HG03460 (cell line): Measurements from ENCODE around the gene LRRC63.
"Not testable (repeated sequence)": the region's sequence is repeated elsewhere in the genome, so short reads cannot be mapped to it uniquely, and the experiment has no call there.

Experiments
- ATAC-seq: cut with Tn5 transposase; IDR thresholded peaks from one replicate; pipeline ENCODE4 v1.9.1; 2021; ENCODE audit not compliant: unreplicated experiment

Gene LRRC63

DNA sequence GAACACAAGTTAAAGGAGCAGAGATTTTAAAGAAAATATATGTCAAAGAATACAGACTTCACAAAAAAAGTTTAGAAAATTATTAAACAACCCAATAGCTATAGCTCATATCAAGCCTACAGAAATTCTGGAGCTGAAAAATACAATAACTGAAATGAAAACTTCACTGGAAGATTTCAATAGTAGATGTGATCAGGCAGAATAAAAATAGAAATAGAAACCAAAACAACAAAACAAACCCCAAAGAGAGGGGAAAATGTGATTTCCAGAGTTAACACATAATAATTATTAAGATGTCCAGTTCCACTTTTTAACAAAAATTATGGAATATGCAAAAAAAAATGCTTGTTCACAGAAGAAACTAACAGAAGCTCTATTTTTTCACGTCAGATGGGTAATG, 23.6 kb downstream of the LRRC63 start:
- ATAC-seq, result no peak

DNA sequence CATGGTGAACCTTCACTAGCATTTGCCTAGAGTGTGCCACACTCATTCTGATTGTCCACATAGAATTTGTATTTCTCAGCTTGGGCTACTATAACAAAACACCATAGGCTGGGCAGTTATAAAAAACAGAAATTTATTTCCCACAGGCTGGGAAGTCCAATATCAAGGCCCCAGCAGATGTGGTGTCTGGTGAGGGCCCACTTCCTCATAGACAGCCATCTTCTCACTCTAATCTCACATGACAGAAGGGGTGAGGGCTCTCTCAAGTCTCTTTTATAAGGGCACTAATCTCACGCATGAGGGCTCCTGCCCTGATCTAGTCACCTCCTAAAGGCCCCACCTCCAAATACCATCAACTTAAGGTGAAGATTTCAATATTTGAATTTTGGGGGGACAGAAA, 53.6 kb downstream of the LRRC63 start:
- no peak for ATAC-seq

DNA sequence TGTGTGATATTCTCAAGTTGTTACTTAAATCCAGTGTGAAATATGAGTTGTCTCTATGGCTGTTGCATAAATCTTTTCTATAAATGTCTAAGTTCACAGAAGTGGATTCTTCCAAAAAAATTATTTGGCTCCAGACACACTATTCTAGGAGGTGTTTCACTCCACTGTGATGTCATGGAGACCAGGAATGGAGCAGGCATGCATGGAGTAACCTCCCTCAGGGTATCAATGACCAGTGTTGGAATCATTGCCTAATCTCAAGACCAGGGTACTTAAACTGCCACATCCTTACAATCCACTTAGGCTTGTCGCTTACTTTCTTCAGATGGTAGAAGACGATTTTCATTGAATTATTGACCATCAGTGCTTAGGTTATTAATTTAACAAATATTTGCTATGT, 55.4 kb downstream of the LRRC63 start:
- no peak for ATAC-seq

DNA sequence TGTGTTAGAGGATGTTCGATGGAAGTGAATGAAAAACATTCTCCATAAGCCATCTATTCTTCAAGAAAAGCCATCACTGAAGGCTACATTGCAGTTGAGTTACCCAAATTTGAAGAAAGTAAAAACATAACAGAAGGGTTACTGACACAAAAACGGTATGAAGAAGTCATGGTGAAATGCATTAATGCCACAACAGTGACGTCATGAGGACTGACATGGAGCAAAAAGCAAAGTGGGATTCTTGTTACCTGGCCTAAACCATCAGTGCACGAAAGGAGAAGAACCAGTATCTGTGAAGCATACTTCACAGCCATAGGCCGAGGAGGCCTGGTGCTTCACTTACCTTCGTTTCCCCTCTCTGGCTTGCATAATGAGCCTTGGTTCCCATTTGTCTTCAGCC, 58.7 kb downstream of the LRRC63 start:
- ATAC-seq, result no peak

DNA sequence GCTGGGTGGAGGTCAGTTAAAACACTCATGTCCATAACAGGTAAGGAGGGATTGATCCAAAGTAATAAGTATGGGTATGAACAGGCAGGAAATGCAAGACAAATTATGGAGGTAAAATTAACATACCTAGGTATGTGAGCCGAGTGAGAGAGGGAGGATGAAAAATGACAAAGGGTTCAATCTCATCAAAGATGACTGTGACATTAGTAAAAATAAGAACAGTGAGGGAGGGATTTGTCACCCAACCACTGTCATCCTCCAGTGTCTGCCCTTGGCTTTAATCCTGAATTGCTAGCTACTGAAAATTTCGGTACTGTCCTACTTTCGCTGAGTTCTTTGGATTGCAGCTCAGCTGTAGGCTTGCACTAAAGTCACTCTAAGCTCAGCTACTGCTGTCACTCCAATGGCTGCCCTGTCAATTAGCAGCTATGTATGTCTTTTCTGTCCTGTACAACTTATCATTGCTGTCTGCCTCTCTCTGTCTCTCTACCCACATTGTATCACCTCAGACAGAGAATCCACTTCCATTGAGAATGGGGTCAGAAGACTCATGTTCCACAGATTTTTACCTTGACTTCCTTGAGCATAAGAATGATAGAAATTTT, 62.5 kb downstream of the LRRC63 start:
- ATAC-seq, result no peak

DNA sequence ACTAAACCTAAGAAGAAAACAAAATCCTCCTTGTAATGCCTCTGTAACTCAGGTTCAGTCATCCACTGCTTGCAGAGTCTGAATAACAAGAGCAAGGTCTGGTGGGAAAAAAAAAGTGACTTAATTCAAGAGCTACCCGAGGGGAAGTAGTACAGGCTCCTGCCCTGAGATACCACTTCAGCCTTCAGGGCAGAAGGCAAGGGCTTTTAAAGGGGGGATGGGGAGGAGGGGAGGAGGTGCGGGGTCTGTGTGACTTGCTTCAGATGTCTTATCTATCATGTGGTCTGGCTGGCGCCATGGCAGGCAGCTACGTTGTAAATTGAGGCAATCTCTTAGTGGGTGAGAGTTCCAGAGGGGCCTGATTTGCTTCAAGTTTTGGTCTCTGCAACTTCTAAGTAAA, 66.7 kb downstream of the LRRC63 start:
- ATAC-seq, result no peak

DNA sequence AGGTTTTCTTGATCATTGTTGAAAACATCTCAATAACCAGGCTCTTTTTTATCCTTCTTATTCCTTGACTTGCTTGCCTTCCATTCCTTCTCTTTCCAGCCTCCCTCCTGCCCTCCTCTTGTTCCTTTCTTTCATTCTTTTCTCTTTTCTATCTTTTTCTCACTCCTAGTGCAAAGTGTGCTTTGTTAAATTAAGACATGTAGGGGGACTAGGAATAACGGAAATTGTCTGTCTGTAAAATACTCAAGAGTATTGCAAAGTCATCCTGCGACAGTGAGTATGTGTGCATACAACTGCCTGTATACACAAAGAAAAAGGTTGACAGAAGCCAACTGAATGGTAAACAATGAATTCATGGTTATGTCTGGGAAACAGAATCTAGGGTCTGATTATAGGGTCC, 70.1 kb downstream of the LRRC63 start:
- ATAC-seq, result no peak

DNA sequence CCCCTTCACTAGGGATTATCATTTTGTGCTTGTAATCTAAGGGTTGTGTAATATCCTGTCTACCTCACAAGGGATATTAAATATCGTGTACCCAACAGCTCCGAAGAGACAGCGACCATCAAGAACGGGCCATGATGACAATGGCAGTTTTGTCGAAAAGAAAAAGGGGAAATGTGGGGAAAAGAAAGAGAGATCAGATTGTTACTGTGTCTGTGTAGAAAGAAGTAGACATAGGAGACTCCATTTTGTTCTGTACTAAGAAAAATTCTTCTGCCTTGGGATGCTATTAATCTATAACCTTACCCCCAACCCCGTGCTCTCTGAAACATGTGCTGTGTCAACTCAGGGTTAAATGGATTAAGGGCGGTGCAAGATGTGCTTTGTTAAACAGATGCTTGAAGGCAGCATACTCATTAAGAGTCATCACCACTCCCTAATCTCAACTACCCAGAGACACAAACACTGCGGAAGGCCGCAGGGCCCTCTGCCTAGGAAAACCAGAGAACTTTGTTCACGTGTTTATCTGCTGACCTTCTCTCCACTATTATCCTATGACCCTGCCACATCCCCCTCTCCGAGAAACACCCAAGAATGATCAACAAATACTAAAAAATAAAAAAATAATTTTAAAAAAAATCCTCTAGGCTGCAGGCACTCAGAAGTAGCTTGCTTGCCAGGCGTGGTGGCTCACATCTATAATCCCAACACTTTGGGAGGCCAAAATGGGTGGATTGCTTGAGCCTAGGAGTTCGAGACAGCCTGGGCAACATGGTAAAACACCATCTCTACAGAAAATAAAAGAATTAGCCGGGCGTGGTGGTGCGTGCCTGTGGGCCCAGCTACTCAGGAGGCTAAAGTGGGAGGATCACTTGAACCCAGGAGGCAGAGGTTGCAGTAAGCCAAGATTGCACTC, 72.4 kb downstream of the LRRC63 start:
- not testable (repeated sequence) for ATAC-seq

DNA sequence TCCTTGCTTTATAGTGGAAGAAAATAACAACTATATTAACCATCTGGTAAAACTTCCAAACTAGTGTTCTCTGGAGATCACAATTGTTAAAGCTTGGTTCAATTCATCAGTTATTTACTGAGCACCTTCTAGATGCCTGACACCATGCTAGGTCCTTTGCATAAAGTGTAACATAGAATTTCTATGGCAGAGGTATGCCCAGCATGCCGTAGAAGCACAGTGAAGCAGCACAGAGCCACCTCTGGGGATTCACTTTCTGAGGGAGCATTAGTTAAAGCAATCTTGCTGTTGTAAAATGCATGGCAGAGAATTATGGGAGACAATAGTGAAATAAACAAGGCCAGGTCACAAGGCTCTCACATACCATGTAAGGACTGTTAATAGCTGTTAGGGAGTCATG, 75.2 kb downstream of the LRRC63 start:
- ATAC-seq, result no peak

DNA sequence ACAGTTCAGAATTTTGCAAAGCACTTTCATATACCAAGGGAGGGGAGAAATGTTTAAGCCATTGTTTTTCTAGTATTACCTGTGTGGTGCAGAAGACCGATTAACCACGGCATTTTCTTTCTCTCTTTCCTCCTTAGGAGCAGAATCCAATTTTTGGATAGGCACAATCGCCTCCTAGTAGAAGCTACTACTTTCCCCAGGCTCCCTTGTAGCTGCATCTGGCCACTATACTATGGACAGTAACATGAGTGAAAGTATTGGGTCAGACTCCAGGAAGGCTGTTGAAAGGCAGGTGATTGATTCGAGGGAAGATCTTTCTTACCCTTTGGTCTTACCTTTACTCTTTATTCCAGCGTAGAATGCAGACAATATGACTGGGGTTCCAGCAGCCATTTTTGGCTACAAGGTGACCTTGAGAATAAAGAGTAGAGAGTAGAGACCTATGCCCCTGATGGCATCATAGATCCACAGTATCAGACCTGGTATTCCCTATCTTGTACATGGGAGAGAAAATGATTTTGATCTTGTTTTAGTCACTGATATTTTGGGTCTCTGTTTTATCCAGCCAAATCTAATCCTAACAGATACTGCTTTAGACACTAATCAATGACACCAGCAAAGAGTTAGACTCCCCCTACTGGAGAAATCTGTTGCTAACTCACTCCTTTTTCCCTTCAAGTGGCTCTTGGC, 77.0 kb downstream of the LRRC63 start:
- peak; percentile 64 for ATAC-seq

DNA sequence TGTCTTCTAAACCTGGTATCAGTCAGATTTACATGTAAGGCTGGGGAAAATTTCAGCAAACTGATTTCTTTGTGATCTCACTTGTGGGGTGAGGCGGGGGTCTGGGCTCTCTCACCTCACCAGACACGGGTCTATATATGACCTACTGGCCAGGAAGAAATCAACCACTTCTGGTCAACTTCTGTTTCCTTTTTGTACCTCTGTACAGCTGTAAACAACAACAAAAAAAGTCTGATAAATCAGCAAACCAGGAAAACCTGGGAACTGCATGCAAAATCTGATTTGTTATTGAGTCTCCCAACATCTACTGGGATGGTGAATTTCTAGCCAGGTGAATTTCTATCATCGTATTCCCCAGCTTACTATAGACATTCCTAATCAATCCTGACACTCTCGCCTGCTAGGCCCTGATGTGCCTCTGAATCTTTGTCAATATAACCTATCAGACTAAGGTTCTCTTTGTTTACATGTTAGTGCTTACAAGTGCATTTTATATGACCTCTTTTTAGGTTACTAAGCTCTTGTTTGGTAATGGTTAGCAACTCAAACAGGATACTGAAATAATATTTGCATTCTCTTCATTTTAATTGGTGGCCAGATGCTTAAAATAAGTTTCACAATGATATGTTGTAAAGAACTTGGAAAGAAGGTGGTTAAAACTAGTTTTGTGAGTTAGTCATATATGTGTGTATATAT, 77.7 kb downstream of the LRRC63 start:
- peak; percentile 17 for ATAC-seq

DNA sequence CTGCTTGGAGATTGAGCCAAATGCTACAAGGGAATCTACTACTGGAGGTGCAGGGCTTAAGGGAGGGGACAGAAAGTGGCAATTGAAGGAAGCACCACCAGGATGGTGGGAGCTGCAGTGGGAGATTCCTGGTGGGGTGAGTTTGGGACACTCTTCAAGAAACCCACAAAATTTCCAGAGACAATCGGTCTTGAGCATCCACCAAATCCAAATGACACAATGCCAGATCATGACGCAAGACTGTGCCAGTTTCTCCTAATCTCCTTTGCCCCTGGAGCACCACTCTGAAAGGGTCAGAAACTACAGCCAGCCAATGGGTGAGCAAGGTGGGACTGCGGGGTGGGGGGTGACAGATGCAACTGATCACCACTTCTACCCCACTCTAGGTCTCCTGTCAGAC, 78.7 kb downstream of the LRRC63 start:
- no peak for ATAC-seq

DNA sequence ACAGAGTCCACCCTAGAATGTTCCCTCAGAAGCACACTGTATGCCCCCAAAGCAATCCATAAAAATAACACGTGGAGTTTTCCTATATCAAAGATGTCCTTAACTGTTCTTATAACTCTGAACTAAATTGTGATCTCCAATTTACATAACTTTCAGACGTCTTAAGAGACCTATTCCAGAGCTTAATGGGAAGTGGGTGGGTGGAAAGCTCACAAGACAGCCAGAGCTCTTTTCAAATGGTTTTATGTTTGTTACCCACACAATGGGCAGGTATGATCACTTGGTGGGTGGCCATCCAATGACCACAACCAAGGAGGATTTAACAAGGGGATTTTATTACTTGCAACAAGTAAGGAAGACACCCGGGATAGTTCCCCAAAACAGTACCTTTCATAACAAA, 81.7 kb downstream of the LRRC63 start:
- no peak for ATAC-seq

DNA sequence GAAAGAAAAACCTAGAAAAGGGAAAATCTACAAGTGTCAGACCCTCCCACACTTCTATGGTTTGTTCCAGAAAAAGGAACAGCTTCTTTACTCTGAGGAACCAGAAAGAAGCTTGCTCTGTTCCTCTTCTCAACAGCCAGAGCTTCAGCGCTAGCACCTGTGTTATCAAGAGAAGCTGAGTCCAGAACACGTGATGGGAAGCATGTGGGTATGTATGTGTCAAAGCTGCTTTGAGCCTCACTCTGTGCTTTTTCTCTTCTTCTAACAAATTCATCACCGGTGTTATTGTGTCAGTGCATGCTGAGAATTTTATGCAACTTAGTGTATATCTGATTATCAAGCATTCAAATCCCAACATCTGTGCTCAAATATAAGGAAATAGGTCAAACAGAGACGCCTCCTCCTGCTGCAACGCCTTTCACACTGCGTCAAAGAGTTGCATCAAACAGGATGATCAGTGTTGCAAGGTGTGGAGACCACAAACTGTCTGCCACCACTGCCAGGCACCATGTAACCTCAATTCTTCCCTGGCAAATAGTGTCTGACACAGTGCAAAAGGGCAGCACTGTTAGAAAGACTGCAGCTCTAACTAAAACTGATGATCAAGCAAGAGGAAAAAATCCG, 83.9 kb downstream of the LRRC63 start:
- ATAC-seq, result peak; percentile 66

DNA sequence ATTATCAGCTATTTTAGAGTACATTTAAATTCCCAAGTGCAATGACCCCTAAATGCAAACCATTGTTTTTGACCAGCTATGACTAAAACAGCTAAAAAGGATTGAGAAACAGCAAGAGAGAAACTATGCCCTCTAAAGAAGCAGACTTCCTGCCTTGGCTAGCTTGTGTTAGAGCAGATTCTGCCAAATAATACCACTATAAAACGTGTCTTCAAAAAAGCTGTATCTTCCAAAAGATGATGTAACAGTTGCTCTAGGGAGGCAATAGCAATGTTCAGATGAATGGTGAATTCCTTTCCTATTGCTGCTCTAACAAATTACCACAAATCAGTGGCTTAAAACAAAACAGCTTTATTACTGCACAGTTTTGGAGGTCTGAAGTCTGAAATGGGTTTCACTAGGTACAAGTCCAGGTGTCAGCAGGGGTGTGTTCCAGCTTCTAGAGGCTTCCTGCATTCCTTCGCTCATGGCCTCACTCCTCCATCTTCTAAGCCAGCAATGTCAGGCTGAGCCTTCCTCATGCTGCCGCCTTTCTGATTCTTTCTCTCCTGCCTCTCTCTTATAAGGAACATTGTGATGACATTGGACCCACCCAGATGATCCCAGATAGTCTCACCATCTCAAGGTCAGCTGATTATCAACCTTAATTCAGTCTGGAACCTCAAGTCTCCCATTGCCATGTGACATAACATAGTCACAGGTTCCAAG, 84.5 kb downstream of the LRRC63 start:
- peak; percentile 39 for ATAC-seq

DNA sequence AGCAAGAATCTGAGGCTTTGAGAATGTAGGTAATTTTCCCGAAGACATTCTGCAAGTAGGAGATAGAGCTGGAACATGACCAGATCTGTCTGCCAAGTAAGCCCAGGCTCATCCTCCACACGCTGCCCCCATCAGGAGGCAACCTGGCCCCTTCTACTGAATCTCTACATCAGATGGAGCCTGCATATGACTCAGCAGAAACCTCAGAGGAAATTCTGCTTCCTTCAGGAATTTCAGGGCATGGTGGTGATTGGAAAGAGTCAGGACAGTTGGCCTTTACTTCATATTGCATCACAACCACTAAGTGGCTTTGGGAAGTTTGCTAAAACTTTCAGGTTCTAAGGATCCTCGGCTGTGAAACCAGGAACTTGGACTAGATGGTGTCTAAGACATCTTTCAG, 85.2 kb downstream of the LRRC63 start:
- ATAC-seq, result no peak

DNA sequence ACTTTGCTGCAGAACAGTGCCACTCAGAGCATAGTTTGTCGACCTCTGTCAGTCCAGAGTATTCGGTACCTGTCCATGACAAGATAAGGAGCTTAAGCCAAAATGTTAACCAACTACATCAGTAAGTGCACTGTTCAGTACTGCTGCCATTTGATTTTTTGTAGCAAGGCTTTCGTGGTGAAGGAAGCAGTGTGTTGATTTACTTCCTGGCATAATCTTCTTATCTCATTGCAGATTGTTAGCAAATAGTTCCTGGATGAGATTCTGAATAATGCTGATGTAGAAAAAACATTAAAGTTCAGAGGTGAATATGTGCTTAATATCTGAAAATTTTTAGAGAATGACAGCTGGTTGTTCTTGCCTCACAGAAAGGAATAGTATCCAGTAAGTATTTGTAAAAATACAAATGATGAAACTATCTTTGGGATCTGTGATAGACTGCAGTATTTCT, 85.7 kb downstream of the LRRC63 start:
- no peak for ATAC-seq

DNA sequence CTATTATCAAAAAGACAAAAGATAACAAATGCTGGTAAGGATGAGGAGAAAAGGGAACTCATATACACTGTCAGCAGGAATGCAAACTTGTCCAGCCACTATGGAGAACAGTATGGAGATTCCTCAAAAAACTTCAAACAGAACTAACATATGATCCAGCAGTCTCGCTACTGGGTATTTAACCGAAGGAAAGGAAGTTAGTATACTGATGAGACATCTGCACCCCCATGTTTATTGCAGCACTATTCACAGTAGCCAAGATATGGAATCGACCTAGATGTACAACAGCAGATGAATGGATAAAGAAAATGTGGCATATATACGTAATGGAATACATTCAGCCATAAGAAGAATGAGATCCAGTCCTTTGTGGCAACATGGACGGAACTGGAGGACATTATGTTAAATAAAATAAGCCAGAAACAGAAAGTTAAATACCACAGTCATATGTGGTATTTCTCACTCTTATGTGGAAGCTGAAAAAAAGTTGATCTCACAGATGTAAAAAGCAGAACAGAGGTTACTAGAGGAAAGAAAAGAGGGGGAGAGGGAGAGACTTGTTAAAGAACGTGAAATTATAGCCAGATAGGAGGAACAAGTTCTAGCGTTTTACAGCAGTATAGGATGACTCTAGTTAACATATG, 92.1 kb downstream of the LRRC63 start:
- ATAC-seq, result no peak

DNA sequence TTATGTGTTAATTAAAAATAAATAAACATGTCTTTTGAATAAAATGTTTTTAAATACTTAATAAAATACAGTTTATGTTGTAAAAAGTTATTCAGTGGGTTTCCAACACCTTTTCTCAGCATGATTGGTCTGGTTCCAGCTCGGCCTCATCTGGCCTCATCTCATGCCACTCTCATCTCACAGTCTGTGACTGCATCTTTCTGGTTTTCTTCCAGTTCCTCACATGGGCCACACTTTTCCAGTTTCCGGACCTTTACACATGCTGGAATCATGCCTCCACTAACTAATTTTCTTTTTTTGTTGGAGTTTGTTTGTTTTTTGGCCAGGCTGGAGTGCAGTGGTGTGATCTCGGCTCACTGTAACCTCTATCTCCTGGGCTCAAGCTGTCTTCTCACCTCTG, 92.8 kb downstream of the LRRC63 start:
- ATAC-seq, result no peak

DNA sequence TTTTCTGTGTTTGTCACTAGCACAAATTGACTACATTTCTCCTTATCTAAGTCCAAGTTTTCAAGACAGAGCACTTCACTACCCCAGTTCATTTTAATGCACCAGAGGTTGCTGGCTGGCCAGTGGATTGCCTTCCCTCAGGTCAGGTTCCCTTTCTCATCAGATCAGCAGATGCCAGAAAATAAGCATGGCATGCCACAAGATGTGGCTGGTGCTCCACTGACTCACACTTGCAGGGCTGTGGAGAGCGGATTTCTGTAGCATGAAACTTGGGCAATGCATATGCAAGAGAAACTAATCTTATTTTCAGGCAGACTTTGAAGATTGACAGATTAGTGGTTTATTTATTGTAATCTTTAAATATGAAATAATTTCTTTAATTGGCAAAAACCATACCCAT, 95.8 kb downstream of the LRRC63 start:
- no peak for ATAC-seq
